Forelimb muscle (tissue), 1 donor: Measurements from ENCODE around the gene CD63. TPM values are rescaled to one million over a fixed set of nuclear protein-coding genes. Genes with fewer than 3 reads are reported as not detected.

Experiments used
- DNase-seq: peaks from one replicate; pipeline ENCODE4 v3.0.0-alpha.2; 2013; ENCODE audit warnings: low read depth
- polyA plus RNA-seq: library from polyadenylated mRNA; unstranded; fragments of 120-200 nt; gene quantifications from one replicate; pipeline ENCODE4 v1.2.1, GENCODE V29; 2013; ENCODE audit not compliant: insufficient read length

The CD63 gene
- polyA plus RNA-seq, 1 donor = 770 TPM

DNA sequence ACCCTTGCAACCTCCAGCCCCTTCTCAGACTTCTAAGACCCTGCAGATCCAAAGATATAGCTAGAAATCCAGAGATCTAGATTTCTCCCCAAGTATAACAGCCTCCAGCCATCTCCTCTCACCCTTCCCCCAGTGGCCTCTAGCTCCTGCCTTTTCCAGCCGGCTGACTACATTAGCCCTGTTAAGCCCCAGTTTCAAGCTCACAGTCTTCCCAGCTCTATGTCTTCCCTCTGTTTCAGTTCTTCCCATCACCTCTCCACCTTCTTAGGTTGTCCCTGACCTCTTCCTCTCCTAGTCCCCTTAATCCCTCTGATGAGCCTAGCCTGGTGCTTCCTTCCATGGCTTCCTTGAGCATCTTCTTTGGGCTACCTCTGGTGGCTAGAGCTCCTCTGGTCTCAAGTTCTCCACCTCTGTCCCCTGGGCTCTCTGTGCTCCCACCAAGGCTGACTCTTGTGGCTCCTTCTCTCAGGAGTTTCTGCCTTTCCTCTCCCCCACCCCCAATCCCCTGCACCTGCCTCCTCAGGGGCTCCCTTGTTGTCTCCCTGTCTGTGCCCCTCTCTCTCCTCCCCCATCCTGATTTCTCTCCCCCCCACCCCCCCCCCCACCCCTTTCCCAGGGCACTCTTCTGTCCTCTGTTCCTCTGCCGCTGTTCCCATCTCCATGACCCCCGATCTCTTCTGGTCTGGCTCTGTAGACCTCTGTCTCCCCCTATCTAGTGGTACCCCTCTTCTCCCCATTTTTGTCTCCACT, 13.3 kb upstream of the CD63 start:
- no peak for DNase-seq

DNA sequence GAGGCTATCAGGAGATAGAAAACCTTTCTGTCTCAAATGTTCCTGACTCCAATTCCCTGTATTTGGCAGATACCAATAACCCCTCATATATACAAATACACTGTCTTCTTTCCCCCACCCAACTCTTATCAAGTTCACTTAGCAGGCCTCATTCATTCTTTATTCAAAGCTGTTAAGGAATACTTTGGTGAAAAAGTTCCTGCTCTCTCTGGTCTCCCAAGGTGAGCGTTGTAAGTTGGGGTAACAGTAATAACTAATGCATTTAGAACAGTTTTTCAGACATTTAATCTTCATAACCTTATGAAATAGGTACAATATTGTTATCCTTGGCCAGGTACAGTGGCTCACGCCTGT, 10.2 kb upstream of the CD63 start:
- no peak for DNase-seq

DNA sequence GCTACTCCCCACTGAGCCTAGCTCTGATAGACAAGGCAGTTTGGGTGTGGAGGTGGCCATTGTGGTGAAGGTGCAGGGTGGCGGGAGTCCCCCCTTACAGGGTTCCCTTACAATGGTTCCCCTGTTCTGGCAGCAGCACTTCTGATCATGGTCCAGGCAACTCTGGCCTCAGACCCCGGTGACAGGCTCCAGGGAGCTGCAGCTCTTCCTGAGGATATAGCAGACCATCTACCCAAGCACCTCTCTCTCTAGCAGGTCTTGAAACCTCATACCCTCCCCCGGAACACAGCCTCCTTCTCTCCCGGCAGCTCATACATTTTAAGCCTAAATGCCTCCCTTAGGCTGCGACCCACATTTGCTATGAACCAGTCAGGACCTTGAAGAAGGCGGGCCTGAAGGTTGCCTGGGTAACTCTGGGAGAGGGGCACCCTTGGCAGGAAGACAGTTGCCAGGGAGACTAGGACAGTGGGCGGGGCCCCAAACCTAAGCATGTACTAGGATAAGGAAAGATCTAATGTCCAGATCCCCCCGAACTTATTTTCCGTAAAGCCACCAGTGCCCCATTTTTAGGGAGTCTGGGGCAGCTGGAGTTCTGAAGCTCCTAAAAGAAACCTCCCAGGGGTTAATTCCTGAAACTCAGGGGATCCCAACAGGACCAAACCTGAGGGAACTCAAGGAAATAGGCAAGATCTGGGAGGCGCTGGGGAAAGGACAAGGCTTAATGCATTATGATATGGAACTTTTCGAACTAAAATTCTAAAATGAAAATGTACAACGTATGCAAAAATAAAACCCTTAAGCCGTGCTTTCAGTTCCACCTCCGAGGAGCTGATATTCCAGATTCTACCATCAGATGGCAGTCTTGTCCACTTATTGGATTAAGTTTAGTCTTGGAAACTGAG, 9.6 kb upstream of the CD63 start:
- peak; percentile 91 for DNase-seq

- no peak for DNase-seq
These were observed 8.8 kb upstream of the CD63 start for GRCh38 chr12:55737581-55738122.

GRCh38 chr12:55736780-55737580, 8.2 kb upstream of the CD63 start:
- no peak for DNase-seq

DNA sequence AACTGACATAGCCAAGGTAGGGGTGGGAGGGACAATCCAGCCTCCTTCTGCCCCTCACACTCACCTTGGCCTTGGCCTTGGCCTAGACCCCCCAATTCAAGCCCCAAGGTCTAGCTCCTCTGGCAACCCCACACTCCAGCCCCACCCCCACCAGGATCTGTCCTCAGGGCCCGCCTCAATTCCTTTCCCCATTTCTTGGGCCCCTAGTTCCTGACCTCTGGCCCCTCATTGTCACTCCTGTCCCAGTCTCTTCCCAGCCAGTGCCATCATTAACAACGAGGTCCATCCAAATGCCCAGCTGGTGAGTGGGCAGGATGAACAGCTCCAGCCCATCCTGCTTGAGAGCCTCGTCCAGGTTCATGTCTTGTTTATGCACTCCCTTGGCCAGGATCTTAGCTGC, 7.3 kb upstream of the CD63 start:
- DNase-seq = no peak

GRCh38 chr12:55734595-55734994, 5.8 kb upstream of the CD63 start:
- DNase-seq = no peak

GRCh38 chr12:55733858-55734257, 5.0 kb upstream of the CD63 start:
- no peak for DNase-seq

DNA sequence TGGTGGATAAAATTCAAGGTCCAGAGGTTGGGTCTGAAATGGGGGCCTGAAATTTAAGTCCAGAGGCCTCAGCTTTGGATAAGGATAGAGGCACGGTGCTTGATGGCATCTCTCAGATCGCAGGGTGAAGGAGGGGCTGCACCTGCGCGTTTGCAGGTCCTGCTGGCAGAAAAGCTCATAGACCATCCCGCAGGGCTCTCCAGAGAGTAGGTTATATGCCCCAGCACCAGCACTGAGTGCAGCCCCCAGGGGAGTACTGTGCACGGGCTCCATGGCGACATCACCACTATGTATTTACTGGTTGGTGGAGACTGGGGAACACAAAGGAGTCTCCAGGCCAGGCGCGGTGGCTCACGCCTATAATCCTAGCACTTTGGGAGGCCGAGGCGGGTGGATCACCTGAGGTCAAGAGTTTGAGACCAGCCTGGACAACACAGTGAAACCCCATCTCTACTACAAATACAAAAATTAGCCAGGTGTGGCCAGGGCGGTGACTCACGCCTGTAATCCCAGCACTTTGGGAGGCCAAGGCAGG, 4.3 kb upstream of the CD63 start:
- no peak for DNase-seq

GRCh38 chr12:55732288-55732687, 3.5 kb upstream of the CD63 start:
- DNase-seq = no peak

GRCh38 chr12:55729819-55730818, 1.3 kb upstream of the CD63 start:
- no peak for DNase-seq

- DNase-seq = no peak
These were observed 447 bp downstream of the CD63 start for GRCh38 chr12:55728186-55728938.

GRCh38 chr12:55727643-55728185, 1.1 kb downstream of the CD63 start:
- no peak for DNase-seq

DNA sequence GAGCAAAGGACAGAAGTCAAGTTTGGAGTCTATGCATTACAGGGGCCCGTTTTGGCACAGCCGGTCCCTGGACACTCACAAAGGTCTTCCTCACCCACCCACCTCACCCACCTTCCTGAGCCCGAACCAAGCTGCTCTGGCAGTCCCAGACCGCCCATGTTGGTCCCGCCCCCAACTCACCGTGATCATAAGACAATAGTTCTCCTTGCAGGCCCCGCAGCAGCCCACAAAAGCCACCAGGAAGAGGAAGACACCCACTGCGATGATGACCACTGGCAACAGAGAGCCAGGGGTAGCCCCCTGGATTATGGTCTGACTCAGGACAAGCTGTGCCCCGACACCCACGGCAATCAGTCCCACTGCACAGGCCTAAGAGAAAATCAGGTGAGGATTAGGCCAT, 1.8 kb downstream of the CD63 start:
- no peak for DNase-seq

- no peak for DNase-seq
These were observed 3.3 kb downstream of the CD63 start for GRCh38 chr12:55725556-55725955.

GRCh38 chr12:55724940-55725309, 3.9 kb downstream of the CD63 start:
- DNase-seq = no peak

DNA sequence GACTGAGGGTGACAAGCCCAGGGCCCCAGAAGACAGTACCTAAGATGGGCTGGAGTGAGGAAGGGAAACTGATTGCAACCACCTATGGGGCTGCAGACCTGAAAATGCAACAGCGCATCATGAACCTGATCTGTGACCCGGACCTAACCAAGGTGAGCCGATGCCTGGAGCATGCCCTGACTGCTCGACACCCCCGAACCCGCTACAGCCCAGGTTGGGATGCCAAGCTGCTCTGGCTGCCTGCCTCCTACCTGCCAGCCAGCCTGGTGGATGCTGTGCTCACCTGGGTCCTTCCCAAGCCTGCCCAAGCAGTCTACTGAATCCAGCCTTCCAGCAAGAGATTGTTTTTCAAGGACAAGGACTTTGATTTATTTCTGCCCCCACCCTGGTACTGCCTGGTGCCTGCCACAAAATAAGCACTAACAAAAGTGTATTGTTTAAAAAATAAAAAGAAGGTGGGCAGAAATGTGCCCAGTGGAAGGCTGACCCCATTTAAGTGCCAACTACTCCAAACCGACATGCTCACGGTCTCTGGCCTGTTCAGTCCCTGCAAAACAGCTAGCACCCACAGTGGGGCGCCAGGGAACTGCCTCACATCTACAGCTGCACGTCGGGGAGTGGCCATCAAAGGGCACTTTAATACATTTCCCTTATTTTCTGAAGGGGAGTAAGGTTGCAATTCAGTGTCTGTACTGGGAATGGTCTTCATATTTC, 4.4 kb downstream of the CD63 start:
- no peak for DNase-seq

GRCh38 chr12:55723516-55724225, 5.1 kb downstream of the CD63 start:
- DNase-seq = no peak
